HG02642 (cell line): ENCODE results near the gene CASP14.
"Not testable (repeated sequence)": the region's sequence is repeated elsewhere in the genome, so short reads cannot be mapped to it uniquely, and the experiment has no call there.

Experiments used
- ATAC-seq: cut with Tn5 transposase; IDR thresholded peaks from one replicate; pipeline ENCODE4 v1.9.1; 2021; ENCODE audit warnings: mild to moderate bottlenecking; ENCODE audit not compliant: unreplicated experiment, poor library complexity

CASP14 gene

GRCh38 chr19:15070386-15070785, 21.1 kb downstream of the CASP14 start:
- not testable (repeated sequence) for ATAC-seq

- no peak for ATAC-seq
These were observed 23.8 kb downstream of the CASP14 start for GRCh38 chr19:15072930-15073647.

GRCh38 chr19:15074371-15074770, 25.1 kb downstream of the CASP14 start:
- ATAC-seq, result no peak

GRCh38 chr19:15075806-15076205, 26.5 kb downstream of the CASP14 start:
- no peak for ATAC-seq

GRCh38 chr19:15080002-15080401, 30.7 kb downstream of the CASP14 start:
- not testable (repeated sequence) for ATAC-seq

- ATAC-seq, result no peak
These were observed 32.6 kb downstream of the CASP14 start, which contains the start of gene OR1I1 for GRCh38 chr19:15081911-15082310. Gene OR1I1, plus strand, starts transcription at chr19:15082211. Its CDS starts 4,855 bp downstream, at chr19:15087066.

- no peak for ATAC-seq
These were observed 37.9 kb downstream of the CASP14 start for GRCh38 chr19:15087182-15087581.

GRCh38 chr19:15091918-15092753, 42.9 kb downstream of the CASP14 start:
- ATAC-seq, result no peak

- no peak for ATAC-seq
These were observed 43.7 kb downstream of the CASP14 start for GRCh38 chr19:15093001-15093400.

GRCh38 chr19:15096223-15096622, 46.9 kb downstream of the CASP14 start:
- no peak for ATAC-seq

- not testable (repeated sequence) for ATAC-seq
These were observed 48.7 kb downstream of the CASP14 start for GRCh38 chr19:15097980-15098379.

- no peak for ATAC-seq
These were observed 49.2 kb downstream of the CASP14 start for GRCh38 chr19:15098460-15098859.

- ATAC-seq, result no peak
These were observed 49.8 kb downstream of the CASP14 start for GRCh38 chr19:15099017-15099582.

GRCh38 chr19:15101479-15102082, 52.3 kb downstream of the CASP14 start:
- no peak for ATAC-seq

- no peak for ATAC-seq
These were observed 54.7 kb downstream of the CASP14 start for GRCh38 chr19:15104003-15104402.

GRCh38 chr19:15104411-15104810, 55.1 kb downstream of the CASP14 start:
- ATAC-seq, result no peak

GRCh38 chr19:15105044-15105443, 55.8 kb downstream of the CASP14 start:
- no peak for ATAC-seq

GRCh38 chr19:15107061-15108010, 58.1 kb downstream of the CASP14 start, which contains the start of gene SYDE1:
Gene SYDE1, plus strand, starts transcription at chr19:15107401. Its CDS starts 33 bp downstream, at chr19:15107434.
- ATAC-seq, result no peak
